HG03097 (cell line): ENCODE data around the gene METTL8.

Source experiments
- ATAC-seq: cut with Tn5 transposase; IDR thresholded peaks from one replicate; pipeline ENCODE4 v1.9.1; 2021; ENCODE audit not compliant: unreplicated experiment, low FRiP score

The METTL8 gene

DNA sequence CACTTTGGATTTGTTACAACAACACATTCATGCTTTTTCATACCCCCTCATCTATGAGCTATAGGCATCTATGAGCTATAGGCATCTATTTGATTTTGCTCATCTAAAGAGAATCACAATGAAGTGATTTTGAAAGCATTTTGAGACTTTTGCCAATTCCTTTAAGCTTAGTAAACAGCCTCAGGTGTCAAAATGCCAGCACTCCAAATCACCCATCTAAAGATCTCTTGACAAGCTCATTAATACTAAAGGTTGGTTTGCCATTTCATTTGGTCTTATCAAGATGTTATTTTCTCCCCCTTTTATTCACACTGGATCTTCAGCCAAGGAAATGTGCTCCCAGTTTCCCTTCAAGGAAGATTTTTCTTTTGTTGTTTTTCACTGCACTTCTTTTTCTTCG is 162.4 kb downstream of the METTL8 start:
- no peak for ATAC-seq

DNA sequence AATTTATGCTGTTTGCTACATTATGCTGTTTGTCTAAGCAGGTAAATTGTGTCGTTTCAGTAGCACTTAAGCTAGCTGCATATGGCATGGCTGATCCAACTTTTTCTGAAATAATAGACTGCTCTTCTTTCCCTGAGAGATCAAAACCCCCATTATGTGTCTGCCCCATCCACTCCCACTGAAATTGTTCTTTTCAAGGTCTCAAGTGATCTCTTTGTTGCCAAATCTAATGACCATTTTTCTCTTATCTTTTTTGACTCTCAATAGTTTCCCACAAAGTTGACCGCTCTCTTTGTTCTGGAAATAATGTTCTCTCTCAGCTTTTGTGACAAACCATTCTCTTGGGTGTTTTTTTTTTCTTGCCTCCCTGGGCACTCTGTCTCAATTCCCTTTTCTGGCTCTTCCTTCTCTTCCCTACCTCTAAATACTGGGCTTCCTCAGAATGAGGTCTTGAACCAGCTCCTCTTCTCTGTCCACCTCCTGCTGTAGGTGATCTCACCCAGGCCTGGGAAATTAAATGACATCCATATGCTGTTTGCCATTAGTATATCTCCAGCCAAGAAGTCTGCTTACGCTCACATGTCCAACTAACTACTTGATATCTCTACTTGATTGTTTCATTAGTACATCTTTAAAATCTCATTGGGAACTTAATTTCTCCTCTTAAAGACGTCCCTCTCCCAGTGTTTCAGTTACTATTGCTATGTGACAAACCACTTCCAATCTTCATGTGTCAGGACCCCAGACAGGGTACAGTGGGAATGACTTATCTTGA is 165.7 kb downstream of the METTL8 start:
- no peak for ATAC-seq
